ENCODE data around the gene EIF3A.

DNA sequence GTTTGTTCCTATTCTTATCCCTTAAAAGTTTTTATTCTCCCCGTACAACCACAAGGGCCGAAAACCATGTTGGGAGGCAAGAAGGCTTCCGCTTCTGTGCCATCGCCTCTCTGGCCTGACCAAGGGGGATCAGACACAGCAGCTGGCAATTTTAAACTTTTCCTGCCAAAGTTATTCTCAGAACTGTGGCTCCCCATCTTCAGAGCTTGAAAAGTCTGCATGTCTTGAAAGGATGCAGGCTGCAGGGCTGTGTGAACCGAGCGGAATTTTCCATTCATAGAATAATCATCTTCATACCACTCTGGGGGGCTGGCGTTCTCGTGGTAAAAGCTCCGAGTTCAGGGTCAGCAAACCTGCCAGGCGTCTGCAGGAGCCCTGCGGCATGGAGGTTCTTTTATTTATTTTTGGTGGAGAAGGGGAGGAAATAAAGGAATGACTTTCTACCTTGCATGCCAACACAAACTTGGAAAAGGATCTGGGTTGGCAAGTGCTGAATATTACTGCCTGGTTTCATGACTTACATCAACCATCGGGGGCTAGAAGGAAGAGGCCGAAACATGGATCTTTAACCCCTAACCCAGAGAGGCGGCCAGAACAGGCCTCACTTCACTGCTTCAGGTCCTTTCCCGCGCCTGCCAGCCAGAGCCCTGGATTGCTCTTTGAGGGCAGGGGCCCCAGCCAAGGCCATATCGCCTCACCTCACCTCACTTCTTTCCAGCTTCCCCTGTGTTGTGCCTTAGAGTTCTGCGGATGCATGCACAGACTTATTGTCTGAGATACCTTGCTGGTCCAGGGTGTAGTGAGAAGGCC is 54.1 kb downstream of the EIF3A start:
- TF ChIP-seq TAF1 (IDR thresholded peaks at IDR 0.05; ENCODE audit: borderline replicate concordance, low read depth, low read length) (no peak), POLR2A (IDR thresholded peaks at IDR 0.05; ENCODE audit: low read depth, low read length) (no peak)

All from GM12892 (cell line).